ENCODE data around the gene ASPSCR1. TPM values are rescaled to one million over a fixed set of nuclear protein-coding genes. Genes with fewer than 3 reads are reported as not detected.

Gene ASPSCR1
- total and polyA plus RNA-seq, 2 of the 8 experiments (the other 6 are each of a cell fraction or from before 2014, with no cell fraction given): 33.3 to 43.7 TPM

DNA sequence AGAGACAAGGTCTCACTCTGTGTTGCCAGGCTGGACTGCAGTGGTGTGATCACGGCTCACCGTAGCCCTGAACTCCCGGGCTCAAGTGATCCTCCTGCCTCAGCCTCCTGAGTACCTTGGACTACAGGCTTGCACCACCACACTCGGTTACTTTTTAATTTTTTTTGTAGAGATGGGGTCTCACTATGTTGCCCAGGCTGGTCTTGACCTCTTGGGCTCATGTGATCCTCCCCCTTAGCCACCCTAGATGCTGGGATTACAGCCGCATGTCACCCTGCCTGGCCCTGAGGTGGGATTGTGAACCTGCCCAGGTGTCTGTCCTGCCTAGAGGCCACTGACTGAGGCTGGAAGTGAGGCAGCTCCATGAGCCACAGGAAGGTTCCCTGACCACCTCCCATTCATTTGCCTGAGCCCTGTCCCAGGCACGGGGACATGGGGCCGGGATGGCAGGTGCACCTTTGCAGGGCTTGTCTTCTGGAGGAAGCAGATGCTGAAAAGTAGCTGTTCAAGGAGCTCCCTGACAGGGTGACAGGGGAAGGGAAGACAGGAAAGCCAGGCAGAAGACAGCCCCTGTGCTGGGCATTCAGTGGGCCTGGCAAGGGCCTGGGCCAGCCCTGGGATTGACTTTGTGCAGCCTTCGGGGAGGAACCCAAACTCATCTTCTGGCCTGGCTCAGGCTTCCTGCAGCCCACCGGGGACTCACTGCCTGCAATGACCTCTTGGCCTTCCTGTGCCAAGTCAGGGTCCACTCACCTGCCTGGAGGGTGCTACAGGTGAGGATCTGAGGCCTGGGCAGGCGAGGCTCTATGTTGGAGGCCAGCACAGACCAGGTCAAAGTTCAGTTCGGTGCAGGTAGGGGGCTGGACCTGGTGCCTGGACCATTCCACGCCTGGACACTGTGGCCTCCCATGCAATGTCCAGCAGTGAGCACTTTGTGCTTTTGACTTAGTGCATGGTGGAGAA lies 8.3 kb upstream of the ASPSCR1 start (continued):
- TF ChIP-seq JUND (IDR thresholded peaks at IDR 0.05; ENCODE audit: low read length): no peak
- TF ChIP-seq RBBP5 (IDR thresholded peaks at IDR 0.05; ENCODE audit: borderline replicate concordance, low read depth, low read length): no peak
- TF ChIP-seq, protein P1, sequence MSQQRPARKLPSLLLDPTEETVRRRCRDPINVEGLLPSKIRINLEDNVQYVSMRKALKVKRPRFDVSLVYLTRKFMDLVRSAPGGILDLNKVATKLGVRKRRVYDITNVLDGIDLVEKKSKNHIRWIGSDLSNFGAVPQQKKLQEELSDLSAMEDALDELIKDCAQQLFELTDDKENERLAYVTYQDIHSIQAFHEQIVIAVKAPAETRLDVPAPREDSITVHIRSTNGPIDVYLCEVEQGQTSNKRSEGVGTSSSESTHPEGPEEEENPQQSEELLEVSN (IDR thresholded peaks at IDR 0.05): no peak
- TF ChIP-seq ZNF274 (IDR thresholded peaks at IDR 0.05; ENCODE audit: borderline replicate concordance, extremely low read depth, low read length): no peak
- no peak for TF ChIP-seq SIRT6 (IDR thresholded peaks at IDR 0.05; ENCODE audit: low read length)
- TF ChIP-seq KDM4A (IDR thresholded peaks at IDR 0.05; ENCODE audit: low read depth, low read length, severe bottlenecking): no peak
- no peak for TF ChIP-seq NRF1 (IDR thresholded peaks at IDR 0.05; ENCODE audit: low read depth, low read length)
